Ovary (tissue), 10 donors: ENCODE results near the gene PDE7B. TPM values are rescaled to one million over a fixed set of nuclear protein-coding genes. Genes with fewer than 3 reads are reported as not detected.
A peak's percentile ranks its signal among the peaks of the same experiment; 100 is the strongest.

Experiments
- DNase-seq, 5 donors: peaks; one replicate each; pipeline ENCODE4 v3.0.0-alpha.2; 2019 to 2020
- H3K27ac ChIP-seq, 2 donors: fragments of 200-600 bp; one replicate each; pipeline versions ENCODE4 v1.5.1 to v1.8.0; 2019 to 2022
- H3K27me3 ChIP-seq: fragments of 200-600 bp; one replicate; pipeline ENCODE4 v1.8.0; 2022
- H3K36me3 ChIP-seq: fragments of 200-600 bp; sonication (generic); one replicate; pipeline ENCODE4 v1.5.1; 2019
- H3K4me1 ChIP-seq: one replicate; pipeline ENCODE4 v1.8.1; 2013; ENCODE audit warnings: mild to moderate bottlenecking, moderate library complexity; ENCODE audit not compliant: insufficient read depth
- H3K4me3 ChIP-seq: fragments of 200-600 bp; sonication (generic); one replicate; pipeline ENCODE4 v1.5.1; 2017
- H3K9me3 ChIP-seq, 2 donors: fragments of 200-600 bp in 1 of 2; sonication (generic) in 1 of 2; one replicate each; pipeline versions ENCODE4 v1.5.1 to v1.8.1; 2013 to 2019; ENCODE audit warnings: mild to moderate bottlenecking in 1 of 2, moderate library complexity in 1 of 2
- EP300 ChIP-seq: sonication (generic); formaldehyde crosslinking; IDR thresholded peaks from one replicate; pipeline ENCODE4 v1.6.1; 2017; ENCODE audit warnings: antibody characterized with exemption
- POLR2A ChIP-seq: fragments of 450-650 bp; IDR thresholded peaks from one replicate; pipeline ENCODE4 v1.6.1; 2017; ENCODE audit warnings: antibody characterized with exemption, mild to moderate bottlenecking, moderate library complexity
- WGBS, 3 donors: extraction: QIAGEN DNeasy Blood & Tissue Kit in 1 of 3; methylation state at CpG; one replicate each; pipeline versions ENCODE4 v1.1.5 to v1.1.7; 2013 to 2017; 5-methylcytosine and 5-hydroxymethylcytosine counted together
- intact Hi-C, 4 donors: fragments of 100-400 bp; cut with DNase I; formaldehyde crosslinking; loops; one replicate each; pipeline versions ENCODE4 v1.11.0 to v1.15.1; 2022 to 2023
- long read RNA-seq, 3 donors: library from polyadenylated mRNA in 2 of 3; unstranded in 2 of 3; transcript quantifications; one replicate each; pipeline ENCODE4 v2.0.0 and lab custom pipeline, GENCODE V29; 2021 to 2026
- polyA plus RNA-seq, 2 donors: library from polyadenylated mRNA; stranded (reverse); fragments of 200-250 nt in 1 of 2; fragments of 350-450 nt in 1 of 2; fragmentation: Illumina TruSeq in 1 of 2; extraction: RNeasy Lipid Tissue Mini Kit (QIAGEN cat#74804) in 1 of 2; gene quantifications; one replicate each; pipeline ENCODE4 v1.2.3, GENCODE V29; 2013 to 2014
- total RNA-seq, 7 donors: library from RNA; depleted of rRNA in 2 of 7; stranded (reverse); fragments of >200 nt in 2 of 7; fragmentation: NEBNext Ultra II Directional in 3 of 7; extraction: Animal tissue kit (Norgen Biotek cat#: 25700) in 3 of 7; gene quantifications; one replicate each; pipeline versions ENCODE4 v1.1.0 to v1.2.4, GENCODE V29; 2016 to 2023
- TF ChIP-seq, protein P1 (sequence below), 3 donors: fragments of 450-650 bp in 2 of 3; fragments of 200-600 bp in 1 of 3; IDR thresholded peaks; one replicate each; pipeline versions ENCODE4 v1.5.1 to v1.8.0; 2016 to 2022; ENCODE audit warnings: antibody characterized with exemption in 3 of 3, mild to moderate bottlenecking in 1 of 3
- donor health status: DM: no; HTN: no; CAD: no; lungs with moderate emphysema.
- donor health status: DM: no; HTN: no; CAD: no.
- donor health status: Bipolar disorder and iron deficiency.
- donor health status: DM: yes; HTN: yes; CAD: no.
- donor health status: DM: no; HTN: no; CAD: no.
- donor health status: DM: yes; HTN: yes; CAD: no.

Gene PDE7B
- total RNA-seq (10 to 100 TPM; 17.4 to 62.7 (median 25.5) TPM), polyA plus RNA-seq (10 to 100 TPM; 11.6 to 14.9 TPM)
- long read RNA-seq, donor 1, full-length matches to known transcripts = 1 of 17 reads
- long read RNA-seq, donor 1, partial matches to known transcripts = 11 of 17 reads
- long read RNA-seq, donor 1, other reads (novel, unspliced or antisense) = 5 of 17 reads
- long read RNA-seq, donor 2, full-length matches to known transcripts = 3 of 3 reads
- long read RNA-seq, donor 2, partial matches to known transcripts = 0 of 3 reads
- long read RNA-seq, donor 2, other reads (novel, unspliced or antisense) = 0 of 3 reads
- long read RNA-seq, donor 3, full-length matches to known transcripts = 21 of 31 reads
- long read RNA-seq, donor 3, partial matches to known transcripts = 6 of 31 reads
- long read RNA-seq, donor 3, other reads (novel, unspliced or antisense) = 4 of 31 reads

DNA sequence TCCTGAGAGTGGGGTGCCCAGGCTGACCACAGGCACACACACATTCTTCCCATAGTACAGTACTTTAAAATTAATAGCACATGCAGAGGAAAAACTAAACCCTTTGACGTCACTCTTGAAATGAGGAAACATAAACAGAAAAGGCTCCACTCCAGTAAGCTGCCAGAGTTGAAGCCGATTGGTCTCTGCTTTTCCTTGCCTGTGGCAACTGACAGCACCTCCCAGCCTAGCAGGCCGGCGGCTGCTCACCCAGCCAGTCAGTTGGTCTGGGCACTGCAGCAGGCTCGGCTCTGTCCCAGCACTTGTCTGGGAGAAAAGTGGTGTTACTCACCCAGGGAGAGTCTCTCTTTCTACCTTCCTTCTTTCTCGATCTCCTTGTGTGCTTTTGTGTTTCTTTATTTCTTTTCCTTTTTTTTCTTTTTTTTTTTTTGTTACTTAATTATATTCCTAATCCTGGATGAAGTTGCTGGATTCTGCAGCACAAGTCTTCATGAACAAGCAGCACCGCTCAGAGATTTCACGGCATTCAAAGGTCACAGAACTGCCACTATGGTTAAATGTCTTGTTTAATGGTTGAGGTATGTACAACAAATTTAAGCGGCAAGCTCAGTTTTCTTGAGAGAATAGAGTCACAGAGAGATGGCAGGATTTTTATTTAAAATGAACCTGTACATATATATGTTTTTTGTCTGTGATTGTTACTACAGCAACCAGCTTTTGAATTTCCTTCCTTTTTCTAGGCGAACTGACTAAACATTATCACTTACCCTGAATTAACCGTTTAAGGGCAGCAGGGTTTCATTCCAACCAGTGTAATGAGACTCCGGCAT is at the start of gene PDE7B:
Gene PDE7B, plus strand, starts transcription at position 260 of the 830 bp plus-strand sequence.
- Histone ChIP-seq H3K27me3 (no peaks in the 10 kb centered on the region), H3K4me1 (peaks cover 7% of the 10 kb centered on the region), H3K4me3 (peak within 1 kb of the TSS; percentile 25), H3K27ac (peak within 1 kb of the TSS in 1 of 2 donors; percentile 1), H3K36me3 (no peaks in the 10 kb centered on the region), H3K9me3 (no peaks in the 10 kb centered on the region)
- WGBS, 3 donors = 2 to 5% (median 2%) methylated on average over 12 of the region's 12 CpGs
- intact Hi-C loops = no loop called here
- DNase-seq = peak; percentile 72 to 86 (median 83)
- TF ChIP-seq EP300 (no peak), POLR2A (peak; percentile 54)

DNA sequence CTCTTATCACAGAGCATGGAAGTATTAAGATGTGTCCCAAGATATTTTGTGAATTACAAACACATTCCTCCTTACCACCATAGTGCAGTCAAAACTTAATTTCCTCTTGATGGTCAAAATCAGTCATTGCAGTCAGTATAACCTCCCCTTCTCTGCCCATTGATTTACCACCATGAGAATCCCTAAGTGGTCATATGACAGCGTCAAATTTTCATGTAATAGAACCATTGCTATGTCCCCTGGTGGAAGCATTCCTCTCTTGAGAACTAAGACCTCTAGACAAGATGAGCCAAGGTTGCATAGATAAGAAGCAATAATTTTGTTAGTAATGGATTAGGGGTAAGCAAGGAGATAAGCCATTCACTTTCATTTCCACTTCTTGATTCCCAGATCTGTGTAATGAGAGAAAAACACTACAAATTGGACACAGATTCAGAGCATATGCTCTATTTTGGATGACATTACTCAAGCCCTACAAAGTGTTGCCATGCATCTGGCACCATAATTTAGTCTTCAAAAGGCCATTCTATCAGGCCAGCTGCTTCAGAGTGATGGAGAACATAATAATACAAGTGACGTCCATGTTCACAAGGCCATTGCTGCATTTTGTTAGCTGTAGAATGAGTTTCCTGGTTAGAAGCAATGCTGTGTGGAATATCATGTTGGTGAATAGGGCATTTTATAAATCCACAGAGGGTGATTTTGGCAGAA is 49.6 kb upstream of the PDE7B start:
- Histone ChIP-seq H3K4me1 (peaks cover 2% of the 10 kb centered on the region), H3K4me3 (no peak overlapping the region), H3K36me3 (no peaks in the 10 kb centered on the region), H3K27ac (no peak overlapping the region), H3K27me3 (no peaks in the 10 kb centered on the region), H3K9me3 (no peaks in the 10 kb centered on the region)
- DNase-seq = no peak
- intact Hi-C loops = no loop called here
- TF ChIP-seq EP300 (no peak), POLR2A (no peak)
- TF ChIP-seq, protein P1, sequence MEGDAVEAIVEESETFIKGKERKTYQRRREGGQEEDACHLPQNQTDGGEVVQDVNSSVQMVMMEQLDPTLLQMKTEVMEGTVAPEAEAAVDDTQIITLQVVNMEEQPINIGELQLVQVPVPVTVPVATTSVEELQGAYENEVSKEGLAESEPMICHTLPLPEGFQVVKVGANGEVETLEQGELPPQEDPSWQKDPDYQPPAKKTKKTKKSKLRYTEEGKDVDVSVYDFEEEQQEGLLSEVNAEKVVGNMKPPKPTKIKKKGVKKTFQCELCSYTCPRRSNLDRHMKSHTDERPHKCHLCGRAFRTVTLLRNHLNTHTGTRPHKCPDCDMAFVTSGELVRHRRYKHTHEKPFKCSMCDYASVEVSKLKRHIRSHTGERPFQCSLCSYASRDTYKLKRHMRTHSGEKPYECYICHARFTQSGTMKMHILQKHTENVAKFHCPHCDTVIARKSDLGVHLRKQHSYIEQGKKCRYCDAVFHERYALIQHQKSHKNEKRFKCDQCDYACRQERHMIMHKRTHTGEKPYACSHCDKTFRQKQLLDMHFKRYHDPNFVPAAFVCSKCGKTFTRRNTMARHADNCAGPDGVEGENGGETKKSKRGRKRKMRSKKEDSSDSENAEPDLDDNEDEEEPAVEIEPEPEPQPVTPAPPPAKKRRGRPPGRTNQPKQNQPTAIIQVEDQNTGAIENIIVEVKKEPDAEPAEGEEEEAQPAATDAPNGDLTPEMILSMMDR (IDR thresholded peaks at IDR 0.05) = no peak
- 88 to 96% (median 90%) methylated on average over 2 of the region's 2 CpGs for WGBS, 3 donors

DNA sequence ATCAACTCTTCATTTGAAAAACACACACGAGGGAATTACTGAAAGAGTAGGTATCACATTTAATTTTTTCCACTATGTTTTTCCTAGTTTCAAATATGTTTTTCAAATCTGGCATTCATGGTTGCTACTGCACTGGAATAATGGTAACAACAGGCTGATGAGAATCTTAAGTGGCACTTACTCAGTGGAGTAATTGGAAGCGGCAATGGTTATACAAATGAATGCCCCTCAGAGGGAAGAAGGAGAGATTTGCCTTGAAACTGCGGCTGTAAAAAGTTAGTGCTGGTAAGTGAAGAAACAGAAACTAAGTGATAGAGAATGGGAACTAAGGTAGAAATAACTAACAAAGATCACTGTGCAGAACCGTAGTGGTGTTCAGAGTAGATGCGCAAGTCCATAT is 41.0 kb upstream of the PDE7B start:
- intact Hi-C loops = no loop called here
- no peak overlapping the region for H3K4me3 ChIP-seq
- TF ChIP-seq POLR2A = no peak
- TF ChIP-seq, protein P1 (IDR thresholded peaks at IDR 0.05) = no peak
- 80 to 93% (median 92%) methylated on average over 5 of the region's 5 CpGs for WGBS, 3 donors
- H3K27me3 ChIP-seq = no peaks in the 10 kb centered on the region
- H3K36me3 ChIP-seq = no peaks in the 10 kb centered on the region
- no peak overlapping the region for H3K27ac ChIP-seq
- no peaks in the 10 kb centered on the region for H3K9me3 ChIP-seq
- DNase-seq = no peak
- no peaks in the 10 kb centered on the region for H3K4me1 ChIP-seq

DNA sequence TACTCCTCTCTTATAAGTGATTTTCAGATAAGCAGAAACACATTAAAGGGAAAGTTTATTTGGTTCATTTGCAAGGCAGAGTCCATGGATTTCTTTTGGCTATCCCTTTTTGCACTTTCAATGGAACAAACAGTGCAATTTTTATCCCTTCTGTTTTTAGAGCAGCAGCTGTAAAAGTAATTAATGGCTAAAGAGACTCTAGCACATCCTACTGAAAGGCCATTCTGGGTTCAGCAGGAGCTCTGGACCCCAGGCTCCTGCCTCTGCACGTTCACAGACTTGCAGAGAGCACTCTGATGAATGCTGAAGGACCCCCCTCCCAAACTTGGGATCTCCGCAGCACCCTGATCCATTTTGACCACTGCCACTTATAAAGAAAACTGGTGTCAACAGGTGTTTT is 40.3 kb upstream of the PDE7B start:
- Histone ChIP-seq H3K27ac (no peak overlapping the region), H3K4me1 (no peaks in the 10 kb centered on the region), H3K9me3 (no peaks in the 10 kb centered on the region), H3K27me3 (no peaks in the 10 kb centered on the region), H3K4me3 (no peak overlapping the region), H3K36me3 (no peaks in the 10 kb centered on the region)
- 66 to 70% (median 69%) methylated on average over 2 of the region's 2 CpGs for WGBS, 3 donors
- intact Hi-C loops = no loop called here
- TF ChIP-seq, protein P1 (IDR thresholded peaks at IDR 0.05) = no peak
- TF ChIP-seq POLR2A (no peak), EP300 (no peak)
- DNase-seq = no peak
